Stimulated activated CD4-positive, alpha-beta T cell treated with anti-CD3 and anti-CD28 coated beads, Interleukin-15, amount 100 ng/mL, for 48 hours (primary cell): ENCODE data around the gene DGKB.

Source experiments
- DNase-seq, 2 donors: peaks; one replicate each; pipeline ENCODE4 v3.0.0-alpha.2; 2020; ENCODE audit warnings: low read depth in 2 of 2

DGKB gene

GRCh38 chr7:14124716-14125115 lies 777.8 kb downstream of the DGKB start:
- no peak for DNase-seq

- no peak for DNase-seq
Measured at GRCh38 chr7:14123923-14124322, 778.6 kb downstream of the DGKB start.

- DNase-seq: no peak
Measured at GRCh38 chr7:14115701-14116100, 786.9 kb downstream of the DGKB start.

GRCh38 chr7:14104861-14105260 lies 797.7 kb downstream of the DGKB start:
- no peak for DNase-seq

GRCh38 chr7:14096159-14096558 lies 806.4 kb downstream of the DGKB start:
- DNase-seq: no peak

- DNase-seq: no peak
Measured at GRCh38 chr7:14095233-14095950, 807.2 kb downstream of the DGKB start.
